Stimulated activated CD8-positive, alpha-beta memory T cell treated with anti-CD3 and anti-CD28 coated beads, Interleukin-4, amount 100 ng/mL, for 4 hours (primary cell): ENCODE data around the gene AOPEP.

Source experiments
- DNase-seq, 2 donors: peaks; one replicate each; pipeline ENCODE4 v3.0.0-alpha.2; 2020; ENCODE audit warnings: low read depth in 2 of 2, low spot score in 1 of 2

AOPEP gene, protein sequence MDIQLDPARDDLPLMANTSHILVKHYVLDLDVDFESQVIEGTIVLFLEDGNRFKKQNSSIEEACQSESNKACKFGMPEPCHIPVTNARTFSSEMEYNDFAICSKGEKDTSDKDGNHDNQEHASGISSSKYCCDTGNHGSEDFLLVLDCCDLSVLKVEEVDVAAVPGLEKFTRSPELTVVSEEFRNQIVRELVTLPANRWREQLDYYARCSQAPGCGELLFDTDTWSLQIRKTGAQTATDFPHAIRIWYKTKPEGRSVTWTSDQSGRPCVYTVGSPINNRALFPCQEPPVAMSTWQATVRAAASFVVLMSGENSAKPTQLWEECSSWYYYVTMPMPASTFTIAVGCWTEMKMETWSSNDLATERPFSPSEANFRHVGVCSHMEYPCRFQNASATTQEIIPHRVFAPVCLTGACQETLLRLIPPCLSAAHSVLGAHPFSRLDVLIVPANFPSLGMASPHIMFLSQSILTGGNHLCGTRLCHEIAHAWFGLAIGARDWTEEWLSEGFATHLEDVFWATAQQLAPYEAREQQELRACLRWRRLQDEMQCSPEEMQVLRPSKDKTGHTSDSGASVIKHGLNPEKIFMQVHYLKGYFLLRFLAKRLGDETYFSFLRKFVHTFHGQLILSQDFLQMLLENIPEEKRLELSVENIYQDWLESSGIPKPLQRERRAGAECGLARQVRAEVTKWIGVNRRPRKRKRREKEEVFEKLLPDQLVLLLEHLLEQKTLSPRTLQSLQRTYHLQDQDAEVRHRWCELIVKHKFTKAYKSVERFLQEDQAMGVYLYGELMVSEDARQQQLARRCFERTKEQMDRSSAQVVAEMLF

GRCh38 chr9:94726495-94727191 lies at the start of gene AOPEP:
Gene AOPEP, plus strand, starts transcription at chr9:94726699. Its CDS starts 33,085 bp downstream, at chr9:94759784.
- DNase-seq: peak; percentile 98

- DNase-seq: no peak
Measured at GRCh38 chr9:94677929-94678328, 48.6 kb upstream of the AOPEP start.

- no peak for DNase-seq
Measured at GRCh38 chr9:94679587-94679986, 46.9 kb upstream of the AOPEP start.

DNA sequence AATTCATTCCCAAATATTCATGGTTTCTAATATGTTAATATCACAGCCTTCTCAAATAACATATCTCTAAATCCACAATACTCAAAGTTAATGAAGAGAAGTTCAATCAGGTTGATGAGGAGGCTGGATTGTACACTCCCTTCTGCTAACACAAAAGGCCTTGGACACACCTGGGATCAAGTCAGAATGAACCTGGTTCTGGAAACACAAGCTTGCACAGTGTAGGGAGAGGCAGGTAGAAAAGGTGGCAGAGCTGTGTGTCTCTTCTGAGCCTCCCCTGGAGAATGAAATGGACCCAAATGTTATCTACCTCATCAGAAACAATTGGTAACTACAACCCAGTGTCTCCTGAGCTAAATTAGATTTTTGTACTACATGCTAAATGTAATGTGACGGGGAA lies 46.5 kb upstream of the AOPEP start:
- no peak for DNase-seq

- DNase-seq: no peak
Measured at GRCh38 chr9:94680621-94681020, 45.9 kb upstream of the AOPEP start.

DNA sequence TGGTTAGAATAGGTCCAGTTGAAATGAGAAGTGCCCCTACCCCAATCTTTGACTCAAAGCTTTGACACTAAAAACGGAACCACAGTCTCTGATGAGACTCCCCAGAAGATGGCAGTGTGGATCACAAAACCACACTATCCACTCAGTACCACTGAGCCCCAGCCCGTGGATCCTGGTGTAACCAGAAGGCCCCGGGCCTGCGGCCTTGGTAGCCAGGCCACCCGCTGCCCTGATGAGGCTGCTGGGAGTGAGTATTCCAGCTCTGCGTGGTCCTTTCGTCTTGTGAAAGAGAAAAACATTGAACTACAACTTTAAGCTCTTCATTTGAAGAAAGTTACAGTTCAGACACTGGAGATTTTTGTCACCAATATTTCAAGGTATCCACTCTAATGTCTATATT lies 45.0 kb upstream of the AOPEP start:
- peak; percentile 2 to 15 for DNase-seq

GRCh38 chr9:94685359-94685758 lies 41.1 kb upstream of the AOPEP start:
- no peak for DNase-seq

GRCh38 chr9:94687451-94687850 lies 39.0 kb upstream of the AOPEP start:
- DNase-seq: no peak

DNA sequence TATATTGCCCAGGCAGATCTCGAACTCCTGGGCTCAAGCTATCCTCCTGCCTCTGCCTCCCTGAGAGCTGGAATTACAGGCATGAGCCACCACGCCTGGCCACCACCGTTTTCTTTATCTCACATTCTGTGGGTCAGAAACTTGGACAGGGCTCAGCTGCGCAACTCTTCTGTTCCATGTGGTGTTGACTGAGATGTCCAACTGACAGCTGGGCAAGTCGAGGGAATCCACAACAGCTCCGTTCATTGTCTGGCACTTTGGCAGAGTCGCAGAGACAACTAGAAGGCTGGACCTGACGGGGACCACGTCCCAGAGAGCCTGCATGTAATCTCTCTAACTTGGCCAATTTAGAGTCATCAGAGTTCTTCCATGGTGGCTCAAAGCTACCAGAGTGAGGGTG lies 36.2 kb upstream of the AOPEP start:
- DNase-seq: no peak

DNA sequence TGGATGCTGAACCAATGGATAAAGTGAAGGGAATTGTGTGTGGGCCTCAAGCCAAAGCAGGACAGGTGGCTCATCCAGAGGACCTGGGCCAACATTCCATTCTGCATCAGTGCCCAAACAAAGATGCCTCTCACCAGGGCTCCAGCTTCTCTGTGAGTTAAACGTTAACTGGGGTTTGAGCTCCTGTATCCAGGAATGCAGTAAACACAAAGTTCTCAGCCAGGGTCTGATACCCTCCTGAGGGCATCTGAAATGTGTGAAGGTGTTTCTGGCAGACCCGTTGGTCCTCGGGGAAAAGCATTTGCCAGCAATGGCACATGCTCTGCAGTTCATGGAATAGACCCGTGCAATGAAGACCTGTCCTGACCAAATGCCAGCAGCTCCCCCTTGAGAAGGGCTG lies 33.9 kb upstream of the AOPEP start:
- no peak for DNase-seq

GRCh38 chr9:94693485-94694204 lies 32.9 kb upstream of the AOPEP start:
- no peak for DNase-seq

DNA sequence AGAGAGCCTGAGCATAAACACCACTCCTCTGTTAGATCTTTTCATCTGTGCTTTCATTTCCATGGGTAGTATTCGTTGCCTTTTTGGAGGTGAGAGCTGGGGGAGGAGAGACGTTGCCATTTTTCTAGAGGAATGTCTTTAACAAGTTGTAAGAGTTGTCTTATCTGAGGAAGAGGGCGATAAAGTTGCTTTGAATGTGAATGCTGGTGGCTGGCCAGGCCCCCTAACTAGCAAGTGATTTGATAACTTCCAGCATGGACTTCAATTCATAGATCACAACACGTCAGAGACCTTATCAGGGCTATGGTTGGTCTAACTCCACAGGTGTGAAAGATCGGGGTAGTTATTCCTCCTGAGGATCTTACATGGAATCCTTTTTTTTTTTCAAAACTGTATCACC lies 30.0 kb upstream of the AOPEP start:
- no peak for DNase-seq

- no peak for DNase-seq
Measured at GRCh38 chr9:94697972-94698581, 28.4 kb upstream of the AOPEP start.

- DNase-seq: no peak
Measured at GRCh38 chr9:94699715-94700373, 26.7 kb upstream of the AOPEP start.

DNA sequence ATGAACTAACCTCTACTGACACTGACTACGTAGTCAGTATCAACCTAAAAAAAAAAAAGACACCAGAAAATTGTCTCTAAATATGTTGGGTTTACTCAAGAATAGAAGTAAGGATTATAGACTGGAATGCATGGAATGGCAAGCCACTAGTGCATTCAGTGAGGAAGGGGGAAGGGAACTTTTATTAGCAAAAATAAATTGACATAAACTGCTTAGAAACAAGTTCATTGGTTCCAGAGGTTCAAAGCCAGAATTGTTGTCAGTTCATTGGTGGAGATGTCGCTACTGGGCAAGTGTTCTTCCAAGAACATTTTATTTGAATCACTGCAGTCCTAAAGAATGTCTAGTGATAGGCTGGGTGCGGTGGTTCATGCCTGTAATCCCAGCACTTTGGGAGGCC lies 26.1 kb upstream of the AOPEP start:
- no peak for DNase-seq

DNA sequence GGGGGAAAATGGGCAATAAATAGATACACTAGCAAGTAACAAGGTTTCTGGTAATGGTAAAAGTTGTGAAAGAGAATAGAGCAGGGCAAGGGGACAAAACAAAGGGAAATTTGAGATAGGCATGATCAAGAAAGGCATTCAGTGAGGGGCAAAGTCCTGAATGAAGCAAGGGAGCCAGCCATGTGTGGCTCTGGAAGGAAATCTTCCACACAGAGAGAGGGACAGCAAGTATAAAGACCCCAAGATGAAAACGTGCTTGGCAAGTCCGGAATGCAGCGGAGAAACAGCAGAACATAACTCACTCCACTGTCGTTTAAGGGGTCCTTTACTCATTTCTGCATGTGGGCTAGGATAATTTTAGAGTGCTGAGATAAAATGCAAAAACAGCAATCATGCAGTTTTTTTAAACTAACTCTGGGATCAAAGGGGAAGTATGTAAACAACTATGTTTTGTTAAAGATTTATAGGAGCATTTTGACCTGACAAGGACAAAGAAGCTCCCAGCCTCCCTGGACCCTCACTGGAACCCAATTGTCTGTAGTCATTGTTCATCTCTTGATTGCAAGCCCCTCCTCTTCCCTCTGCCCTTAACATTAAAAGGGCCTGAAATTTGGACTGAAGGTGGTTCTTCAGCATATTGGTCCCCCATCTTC lies 22.9 kb upstream of the AOPEP start:
- no peak for DNase-seq

GRCh38 chr9:94705162-94705702 lies 21.3 kb upstream of the AOPEP start:
- no peak for DNase-seq

- no peak for DNase-seq
Measured at GRCh38 chr9:94706922-94707321, 19.6 kb upstream of the AOPEP start.

GRCh38 chr9:94713436-94714215 lies 12.9 kb upstream of the AOPEP start:
- no peak for DNase-seq
